Lung (tissue), 12 donors: ENCODE measurements around the gene CYSTM1. TPM values are rescaled to one million over a fixed set of nuclear protein-coding genes. Genes with fewer than 3 reads are reported as not detected.
A peak's percentile ranks its signal among the peaks of the same experiment; 100 is the strongest.

Experiments
- ATAC-seq: fragments of 200-7000 bp; cut with Tn5 transposase; one replicate; pipeline ENCODE4 v1.9.1; 2020; ENCODE audit warnings: moderate number of reproducible peaks; ENCODE audit not compliant: insufficient read depth, low FRiP score
- DNase-seq, 3 donors: peaks; one replicate each; pipeline ENCODE4 v3.0.0-alpha.2; 2013 to 2017
- H3K27ac ChIP-seq, 2 donors: one replicate each; pipeline ENCODE4 v1.5.1; 2013; ENCODE audit warnings: mild to moderate bottlenecking in 2 of 2, moderate library complexity in 2 of 2, control low read depth in 1 of 2, inconsistent platforms in 1 of 2, low read depth in 1 of 2, low read length in 1 of 2
- H3K27me3 ChIP-seq, 3 donors: one replicate each; pipeline ENCODE4 v1.5.1; 2013; ENCODE audit warnings: low read length in 2 of 3; ENCODE audit not compliant: control insufficient read depth in 3 of 3, insufficient read depth in 3 of 3
- H3K36me3 ChIP-seq, 4 donors: one replicate each; pipeline ENCODE4 v1.5.1; 2013; ENCODE audit warnings: low read length in 4 of 4, mild to moderate bottlenecking in 1 of 4, moderate library complexity in 1 of 4; ENCODE audit not compliant: control insufficient read depth in 4 of 4, insufficient read depth in 4 of 4
- H3K4me1 ChIP-seq, 5 donors: one replicate each; pipeline ENCODE4 v1.5.1; 2013; ENCODE audit warnings: low read length in 5 of 5, mild to moderate bottlenecking in 2 of 5, moderate library complexity in 1 of 5; ENCODE audit not compliant: control insufficient read depth in 5 of 5, insufficient read depth in 5 of 5
- H3K4me3 ChIP-seq: one replicate; pipeline ENCODE4 v1.5.1; 2013; ENCODE audit warnings: mild to moderate bottlenecking, control low read depth, moderate library complexity
- H3K9ac ChIP-seq, 2 donors: one replicate each; pipeline ENCODE4 v1.5.1; 2013; ENCODE audit warnings: low read length in 2 of 2, control low read depth in 1 of 2; ENCODE audit not compliant: insufficient read depth in 1 of 2
- H3K9me3 ChIP-seq, 4 donors: one replicate each; pipeline ENCODE4 v1.5.1; 2013; ENCODE audit warnings: low read length in 3 of 4, mild to moderate bottlenecking in 1 of 4, moderate library complexity in 1 of 4; ENCODE audit not compliant: control insufficient read depth in 4 of 4, insufficient read depth in 3 of 4
- WGBS, 2 donors: extraction: QIAGEN DNeasy Blood & Tissue Kit; methylation state at CpG; one replicate each; pipeline ENCODE4 v1.1.7; 2013; 5-methylcytosine and 5-hydroxymethylcytosine counted together
- polyA plus RNA-seq, 2 donors: library from polyadenylated mRNA; stranded (reverse); fragments of 200-250 nt; gene quantifications; one replicate each; pipeline ENCODE4 v1.2.1, GENCODE V29; 2013
- total RNA-seq, 2 donors: library from RNA; depleted of rRNA in 1 of 2; stranded (reverse); fragments of >200 nt in 1 of 2; gene quantifications; one replicate each; pipeline ENCODE4 v1.2.1, GENCODE V29; 2014 to 2021
- TF ChIP-seq, protein P1 (sequence below): IDR thresholded peaks from 2 replicates; pipeline ENCODE4 v1.5.1; 2012; ENCODE audit warnings: mild to moderate bottlenecking; ENCODE audit errors: control extremely low read depth, extremely low read depth
- donor health status: control.
- donor health status: control.
- donor health status: Bipolar disorder and iron deficiency.
- donor health status: healthy.
- donor health status: DM: yes; HTN: yes; CAD: no.

Gene CYSTM1
- total and polyA plus RNA-seq, 4 donors: 37.1 to 274 (median 107) TPM

DNA sequence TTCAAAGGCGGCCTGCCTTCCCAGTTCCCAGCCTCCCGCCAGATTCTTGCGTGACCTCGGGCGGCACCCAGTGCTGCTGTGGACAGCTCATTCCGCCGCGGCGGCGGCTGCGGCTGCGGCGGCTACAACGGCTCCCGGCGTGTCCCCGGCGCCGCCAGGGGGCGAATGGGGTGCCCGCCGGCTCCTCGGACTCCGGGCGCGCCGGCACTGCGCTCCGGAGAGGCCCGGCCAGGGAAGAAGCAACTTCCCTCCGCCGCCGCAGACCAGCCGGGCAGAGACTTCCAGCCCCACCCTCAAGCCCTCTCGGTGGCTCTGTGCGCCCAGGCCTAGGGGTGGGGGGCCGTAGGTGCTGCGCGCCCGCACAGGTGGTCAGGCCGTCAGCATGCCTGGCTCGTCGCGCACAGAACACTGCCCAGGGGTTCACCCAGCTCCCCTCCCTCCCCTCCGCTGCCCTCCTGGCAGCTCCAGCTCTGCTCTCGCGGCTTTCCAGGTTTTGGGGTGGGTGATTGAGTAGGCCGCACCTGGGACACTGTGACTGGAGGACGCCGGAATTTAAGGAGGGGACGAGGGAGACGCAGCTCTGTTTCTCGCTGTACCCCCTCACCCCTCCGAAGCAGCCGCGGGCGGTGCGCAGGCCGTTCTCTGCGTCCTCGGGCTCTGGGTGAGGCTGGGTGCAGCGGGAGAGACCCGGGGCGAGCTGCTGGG, 29.0 kb upstream of the CYSTM1 start:
- DNase-seq: peak; percentile 74 to 84 (median 83)
- H3K9ac ChIP-seq: no peak overlapping the region

DNA sequence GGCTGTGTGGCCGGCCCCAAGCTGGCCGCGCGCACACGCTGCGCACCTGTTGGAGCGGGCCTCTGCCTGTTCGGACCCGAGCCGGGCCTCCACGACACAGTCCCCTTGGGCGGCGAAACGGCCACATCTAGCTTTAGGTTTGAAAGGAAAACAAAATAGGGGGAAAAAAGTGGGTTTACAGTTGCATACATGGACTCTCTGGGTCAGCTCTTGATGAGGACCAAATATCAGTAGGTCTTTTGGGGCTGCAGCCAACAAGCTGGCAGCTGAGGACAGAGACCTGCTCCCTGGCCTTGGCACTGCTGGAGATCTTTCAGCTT, 28.5 kb upstream of the CYSTM1 start:
- ATAC-seq (no peak), DNase-seq (no peak)
- 37 to 57% methylated on average over 14 of the region's 14 CpGs for WGBS, 2 donors
- TF ChIP-seq, protein P1, sequence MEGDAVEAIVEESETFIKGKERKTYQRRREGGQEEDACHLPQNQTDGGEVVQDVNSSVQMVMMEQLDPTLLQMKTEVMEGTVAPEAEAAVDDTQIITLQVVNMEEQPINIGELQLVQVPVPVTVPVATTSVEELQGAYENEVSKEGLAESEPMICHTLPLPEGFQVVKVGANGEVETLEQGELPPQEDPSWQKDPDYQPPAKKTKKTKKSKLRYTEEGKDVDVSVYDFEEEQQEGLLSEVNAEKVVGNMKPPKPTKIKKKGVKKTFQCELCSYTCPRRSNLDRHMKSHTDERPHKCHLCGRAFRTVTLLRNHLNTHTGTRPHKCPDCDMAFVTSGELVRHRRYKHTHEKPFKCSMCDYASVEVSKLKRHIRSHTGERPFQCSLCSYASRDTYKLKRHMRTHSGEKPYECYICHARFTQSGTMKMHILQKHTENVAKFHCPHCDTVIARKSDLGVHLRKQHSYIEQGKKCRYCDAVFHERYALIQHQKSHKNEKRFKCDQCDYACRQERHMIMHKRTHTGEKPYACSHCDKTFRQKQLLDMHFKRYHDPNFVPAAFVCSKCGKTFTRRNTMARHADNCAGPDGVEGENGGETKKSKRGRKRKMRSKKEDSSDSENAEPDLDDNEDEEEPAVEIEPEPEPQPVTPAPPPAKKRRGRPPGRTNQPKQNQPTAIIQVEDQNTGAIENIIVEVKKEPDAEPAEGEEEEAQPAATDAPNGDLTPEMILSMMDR: no peak
- no peaks in the 10 kb centered on the region for H3K36me3 ChIP-seq
- no peak overlapping the region for H3K4me3 ChIP-seq
- H3K27ac ChIP-seq: no peak overlapping the region
- H3K27me3 ChIP-seq: peaks cover 0 to 33% (median 29%) of the 10 kb centered on the region in 3 donors
- no peaks in the 10 kb centered on the region for H3K9me3 ChIP-seq
- H3K9ac ChIP-seq: no peak overlapping the region
- peaks cover 0 to 17% (median 5%) of the 10 kb centered on the region in 5 donors for H3K4me1 ChIP-seq

More for the DNA sequence above, 29.0 kb upstream of the CYSTM1 start:
- 3 to 11% methylated on average over 55 to 64 of the region's 64 CpGs for WGBS, 2 donors
- no peaks in the 10 kb centered on the region for H3K36me3 ChIP-seq
- H3K27me3 ChIP-seq: peaks cover 0 to 33% (median 29%) of the 10 kb centered on the region in 3 donors
- TF ChIP-seq, protein P1: peak; percentile 52
- H3K9me3 ChIP-seq: no peaks in the 10 kb centered on the region
- H3K4me3 ChIP-seq: peak overlapping the region; percentile 12
- peak; percentile 91 for ATAC-seq
- H3K27ac ChIP-seq: peak overlapping the region in 1 of 2 donors; percentile 38
- H3K4me1 ChIP-seq: peaks cover 0 to 16% (median 5%) of the 10 kb centered on the region in 5 donors

- DNase-seq: no peak
- no peak overlapping the region for H3K4me3 ChIP-seq
- no peak overlapping the region for H3K9ac ChIP-seq
- no peak overlapping the region for H3K27ac ChIP-seq
- no peak for ATAC-seq
- H3K27me3 ChIP-seq: peaks cover 0 to 33% (median 29%) of the 10 kb centered on the region in 3 donors
- H3K9me3 ChIP-seq: no peaks in the 10 kb centered on the region
- 90 to 100% methylated on average over 1 of the region's 1 CpG for WGBS, 2 donors
- H3K4me1 ChIP-seq: peaks cover 0 to 22% (median 5%) of the 10 kb centered on the region in 5 donors
- TF ChIP-seq, protein P1: no peak
- H3K36me3 ChIP-seq: no peaks in the 10 kb centered on the region
These were observed 27.5 kb upstream of the CYSTM1 start for GRCh38 chr5:140147460-140147859.

- H3K4me1 ChIP-seq: peaks cover 0 to 27% (median 5%) of the 10 kb centered on the region in 5 donors
- 49 to 52% methylated on average over 6 of the region's 6 CpGs for WGBS, 2 donors
- no peaks in the 10 kb centered on the region for H3K9me3 ChIP-seq
- no peak for ATAC-seq
- no peak for DNase-seq
- no peak overlapping the region for H3K4me3 ChIP-seq
- no peak overlapping the region for H3K27ac ChIP-seq
- TF ChIP-seq, protein P1: no peak
- H3K36me3 ChIP-seq: no peaks in the 10 kb centered on the region
- H3K9ac ChIP-seq: no peak overlapping the region
- H3K27me3 ChIP-seq: peaks cover 0 to 33% (median 29%) of the 10 kb centered on the region in 3 donors
These were observed 26.5 kb upstream of the CYSTM1 start for GRCh38 chr5:140148508-140148907.
